Nephron progenitor cell (in vitro differentiated cells): ENCODE measurements around the gene PARS2.

ENCODE experiments used
- DNase-seq: peaks from one replicate; pipeline ENCODE4 v3.0.0; 2021
- H3K27ac Mint-ChIP-seq: 2 replicates; pipeline ENCODE4 v1.8.0; 2021; ENCODE audit warnings: mild to moderate bottlenecking, moderate library complexity, mixed read lengths
- H3K27me3 Mint-ChIP-seq: 2 replicates; pipeline ENCODE4 v1.8.0; 2021; ENCODE audit warnings: mild to moderate bottlenecking, low read depth, mixed read lengths; ENCODE audit not compliant: poor library complexity
- H3K36me3 Mint-ChIP-seq: 2 replicates; pipeline ENCODE4 v1.8.0; 2021; ENCODE audit warnings: low read depth, mixed read lengths
- H3K4me1 Mint-ChIP-seq: 2 replicates; pipeline ENCODE4 v1.8.0; 2021; ENCODE audit warnings: mixed read lengths
- H3K4me3 Mint-ChIP-seq: 2 replicates; pipeline ENCODE4 v1.8.0; 2021; ENCODE audit warnings: mild to moderate bottlenecking, moderate library complexity, mixed read lengths
- H3K9me3 Mint-ChIP-seq: 2 replicates; pipeline ENCODE4 v1.8.0; 2021; ENCODE audit warnings: mild to moderate bottlenecking, moderate library complexity, mixed read lengths
- CTCF ChIP-seq: fragments of 200-600 bp; sonication (generic); IDR thresholded peaks from 2 replicates; pipeline ENCODE4 v1.5.0; 2021; ENCODE audit warnings: antibody characterized with exemption

Gene PARS2

GRCh38 chr1:54711536-54711935 is 52.8 kb downstream of the PARS2 start:
- H3K36me3 Mint-ChIP-seq, result no peaks in the 10 kb centered on the region
- H3K27me3 Mint-ChIP-seq, result peaks cover 68% of the 10 kb centered on the region
- no peak overlapping the region for H3K27ac Mint-ChIP-seq
- no peak for DNase-seq
- no peaks in the 10 kb centered on the region for H3K9me3 Mint-ChIP-seq
- no peak overlapping the region for H3K4me3 Mint-ChIP-seq
- peaks cover 12% of the 10 kb centered on the region for H3K4me1 Mint-ChIP-seq
- TF ChIP-seq CTCF, result no peak

- DNase-seq, result no peak
- TF ChIP-seq CTCF, result no peak
- peaks cover 74% of the 10 kb centered on the region for H3K27me3 Mint-ChIP-seq
- H3K4me1 Mint-ChIP-seq, result peaks cover 6% of the 10 kb centered on the region
- H3K4me3 Mint-ChIP-seq, result no peak overlapping the region
- peak overlapping the region; percentile 12 for H3K27ac Mint-ChIP-seq
- H3K9me3 Mint-ChIP-seq, result no peaks in the 10 kb centered on the region
- H3K36me3 Mint-ChIP-seq, result no peaks in the 10 kb centered on the region
These were observed 53.5 kb downstream of the PARS2 start for GRCh38 chr1:54710841-54711240.

GRCh38 chr1:54710434-54710833 is 53.9 kb downstream of the PARS2 start:
- H3K27me3 Mint-ChIP-seq, result peaks cover 74% of the 10 kb centered on the region
- H3K36me3 Mint-ChIP-seq, result no peaks in the 10 kb centered on the region
- H3K27ac Mint-ChIP-seq, result no peak overlapping the region
- no peaks in the 10 kb centered on the region for H3K9me3 Mint-ChIP-seq
- H3K4me1 Mint-ChIP-seq, result peaks cover 5% of the 10 kb centered on the region
- DNase-seq, result no peak
- no peak overlapping the region for H3K4me3 Mint-ChIP-seq
- no peak for TF ChIP-seq CTCF

GRCh38 chr1:54709547-54710292 is 54.6 kb downstream of the PARS2 start:
- no peaks in the 10 kb centered on the region for H3K36me3 Mint-ChIP-seq
- peaks cover 67% of the 10 kb centered on the region for H3K27me3 Mint-ChIP-seq
- H3K4me1 Mint-ChIP-seq, result no peaks in the 10 kb centered on the region
- no peak for DNase-seq
- H3K27ac Mint-ChIP-seq, result no peak overlapping the region
- no peak for TF ChIP-seq CTCF
- H3K4me3 Mint-ChIP-seq, result no peak overlapping the region
- no peaks in the 10 kb centered on the region for H3K9me3 Mint-ChIP-seq

- TF ChIP-seq CTCF, result no peak
- no peak overlapping the region for H3K4me3 Mint-ChIP-seq
- H3K27me3 Mint-ChIP-seq, result peaks cover 69% of the 10 kb centered on the region
- DNase-seq, result no peak
- H3K36me3 Mint-ChIP-seq, result no peaks in the 10 kb centered on the region
- H3K4me1 Mint-ChIP-seq, result no peaks in the 10 kb centered on the region
- no peaks in the 10 kb centered on the region for H3K9me3 Mint-ChIP-seq
- H3K27ac Mint-ChIP-seq, result no peak overlapping the region
These were observed 55.9 kb downstream of the PARS2 start for GRCh38 chr1:54708385-54708784.
